H1 (cell line): ENCODE results near the gene RPS3.

Experiments used
- CREB1 ChIP-seq: IDR thresholded peaks from 2 replicates; pipeline ENCODE4 v1.6.1; 2012; ENCODE audit warnings: inconsistent platforms
- TEAD4 ChIP-seq: IDR thresholded peaks from 2 replicates; pipeline ENCODE4 v1.6.1; 2012; ENCODE audit warnings: low read depth, low read length, inconsistent platforms, mixed read lengths

DNA sequence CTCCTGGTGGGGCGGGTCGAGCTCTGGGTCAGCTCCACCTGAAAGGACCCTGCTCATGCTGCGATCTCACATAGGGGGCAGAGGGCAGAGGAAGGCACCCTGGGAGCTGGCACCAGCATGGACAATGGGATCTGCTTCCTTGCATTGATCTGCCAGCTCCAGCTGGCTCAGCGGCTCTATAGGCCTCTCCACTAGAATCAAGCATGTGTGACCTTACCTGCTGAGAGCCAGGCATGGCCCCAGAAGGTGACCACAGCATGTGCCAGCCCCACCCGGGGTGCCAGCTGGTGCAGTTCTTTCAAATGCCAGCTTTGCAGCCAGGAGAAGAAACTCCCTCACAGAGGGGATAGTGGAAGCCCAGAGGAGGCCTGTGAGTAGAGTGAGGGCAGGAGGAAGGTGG is 55.7 kb downstream of the RPS3 start:
- TF ChIP-seq CREB1 = no peak
- TF ChIP-seq TEAD4 = no peak
